ENCODE measurements around the gene RTP2.

The RTP2 gene

DNA sequence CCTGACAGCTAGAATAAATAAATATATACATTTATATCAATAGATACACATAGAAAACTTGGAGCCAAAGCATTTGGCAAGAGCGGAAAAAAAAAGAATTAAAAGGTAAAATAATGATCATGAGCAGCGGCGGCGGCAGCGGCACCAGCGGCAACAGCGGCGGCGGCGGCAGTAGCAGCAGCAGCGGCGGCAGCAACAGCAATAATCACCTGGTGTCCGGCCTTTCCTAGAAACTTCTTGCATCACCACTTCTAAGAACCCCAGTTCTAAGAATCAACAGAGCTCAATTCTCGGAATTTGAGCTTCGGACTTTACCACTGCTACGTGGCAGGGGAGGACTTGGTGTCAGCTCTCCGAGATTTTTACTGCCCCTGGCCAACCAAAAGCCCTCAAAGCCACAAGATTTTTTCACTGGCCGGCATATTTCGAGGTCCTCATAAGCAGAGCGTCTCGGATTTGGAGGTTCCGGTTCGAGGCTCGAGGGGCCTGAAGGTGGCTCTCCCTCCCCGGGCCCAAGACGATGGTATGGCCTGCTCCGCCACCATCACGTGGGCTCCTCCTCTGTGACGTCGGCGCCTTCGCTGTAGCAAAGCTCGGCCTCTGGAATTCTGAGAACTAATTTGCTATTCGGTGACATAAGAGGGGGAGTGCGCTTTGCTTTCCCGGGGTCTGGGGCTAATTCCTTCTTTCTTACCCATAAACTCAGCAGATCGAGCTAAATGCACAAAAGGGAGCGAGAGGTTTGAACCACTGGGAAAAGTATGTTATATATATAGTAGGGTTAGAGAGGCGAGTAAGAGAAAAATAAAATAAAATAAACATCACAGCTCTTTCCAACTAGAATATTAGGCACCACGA lies 43.1 kb upstream of the RTP2 start, which contains the start of gene BCL6:
BCL6 (minus strand) TSS at position 268 of the 858 bp plus-strand sequence. CDS start 11,775 bp downstream, outside the sequence.
- peak within 1 kb of the TSS; percentile 96 for H3K27ac ChIP-seq
- TF ChIP-seq, protein P1, sequence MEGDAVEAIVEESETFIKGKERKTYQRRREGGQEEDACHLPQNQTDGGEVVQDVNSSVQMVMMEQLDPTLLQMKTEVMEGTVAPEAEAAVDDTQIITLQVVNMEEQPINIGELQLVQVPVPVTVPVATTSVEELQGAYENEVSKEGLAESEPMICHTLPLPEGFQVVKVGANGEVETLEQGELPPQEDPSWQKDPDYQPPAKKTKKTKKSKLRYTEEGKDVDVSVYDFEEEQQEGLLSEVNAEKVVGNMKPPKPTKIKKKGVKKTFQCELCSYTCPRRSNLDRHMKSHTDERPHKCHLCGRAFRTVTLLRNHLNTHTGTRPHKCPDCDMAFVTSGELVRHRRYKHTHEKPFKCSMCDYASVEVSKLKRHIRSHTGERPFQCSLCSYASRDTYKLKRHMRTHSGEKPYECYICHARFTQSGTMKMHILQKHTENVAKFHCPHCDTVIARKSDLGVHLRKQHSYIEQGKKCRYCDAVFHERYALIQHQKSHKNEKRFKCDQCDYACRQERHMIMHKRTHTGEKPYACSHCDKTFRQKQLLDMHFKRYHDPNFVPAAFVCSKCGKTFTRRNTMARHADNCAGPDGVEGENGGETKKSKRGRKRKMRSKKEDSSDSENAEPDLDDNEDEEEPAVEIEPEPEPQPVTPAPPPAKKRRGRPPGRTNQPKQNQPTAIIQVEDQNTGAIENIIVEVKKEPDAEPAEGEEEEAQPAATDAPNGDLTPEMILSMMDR (conservative IDR thresholded peaks at IDR 0.05): no peak

DNA sequence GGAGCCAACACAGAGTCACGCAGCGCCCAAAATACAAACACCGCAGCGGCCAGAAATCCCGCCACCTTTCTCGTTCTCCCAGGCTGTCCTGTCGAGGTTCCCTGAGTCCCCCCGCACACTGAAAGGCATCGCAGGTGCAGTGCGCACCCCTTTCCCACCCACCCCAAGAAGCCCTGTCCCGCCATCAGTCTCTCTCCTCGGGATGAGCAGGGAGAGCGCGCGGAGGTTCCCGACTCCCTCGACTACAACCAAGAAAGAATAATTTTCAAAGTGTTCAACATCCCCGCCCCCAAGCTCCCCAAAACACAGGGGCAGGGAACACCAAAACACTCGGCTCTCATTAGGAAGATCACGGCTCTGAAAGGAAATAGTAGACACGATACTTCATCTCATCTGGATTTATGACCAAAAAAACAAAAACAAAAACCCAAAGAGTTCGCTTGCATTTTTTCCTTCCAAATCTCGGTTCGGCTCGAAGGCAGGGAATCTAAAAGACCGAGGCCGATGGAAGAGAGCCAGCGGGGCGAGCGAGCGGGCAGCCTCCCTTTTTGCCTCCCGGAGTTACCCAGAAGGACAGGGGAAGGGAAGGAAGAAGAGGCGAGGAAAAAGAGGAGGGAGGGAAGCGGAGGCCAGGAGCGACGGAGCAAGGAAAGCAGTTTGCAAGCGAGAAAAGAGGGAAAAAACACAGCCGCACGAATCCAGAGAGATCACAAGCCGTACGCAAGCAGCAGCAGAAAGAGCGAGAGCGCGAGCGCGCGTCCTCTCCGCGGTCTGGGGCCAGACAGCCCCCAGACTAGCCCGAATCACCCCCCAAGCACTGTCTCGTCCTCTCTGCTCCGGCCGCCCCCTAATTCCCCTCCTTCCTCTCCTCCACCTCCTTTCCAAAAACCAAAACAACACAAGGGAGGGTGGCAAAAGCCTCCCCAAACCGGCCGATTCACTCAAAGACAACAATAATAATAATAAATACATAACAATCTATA lies 42.1 kb upstream of the RTP2 start:
- TF ChIP-seq, protein P1 (conservative IDR thresholded peaks at IDR 0.05): no peak
- peak overlapping the region; percentile 96 for H3K27ac ChIP-seq

DNA sequence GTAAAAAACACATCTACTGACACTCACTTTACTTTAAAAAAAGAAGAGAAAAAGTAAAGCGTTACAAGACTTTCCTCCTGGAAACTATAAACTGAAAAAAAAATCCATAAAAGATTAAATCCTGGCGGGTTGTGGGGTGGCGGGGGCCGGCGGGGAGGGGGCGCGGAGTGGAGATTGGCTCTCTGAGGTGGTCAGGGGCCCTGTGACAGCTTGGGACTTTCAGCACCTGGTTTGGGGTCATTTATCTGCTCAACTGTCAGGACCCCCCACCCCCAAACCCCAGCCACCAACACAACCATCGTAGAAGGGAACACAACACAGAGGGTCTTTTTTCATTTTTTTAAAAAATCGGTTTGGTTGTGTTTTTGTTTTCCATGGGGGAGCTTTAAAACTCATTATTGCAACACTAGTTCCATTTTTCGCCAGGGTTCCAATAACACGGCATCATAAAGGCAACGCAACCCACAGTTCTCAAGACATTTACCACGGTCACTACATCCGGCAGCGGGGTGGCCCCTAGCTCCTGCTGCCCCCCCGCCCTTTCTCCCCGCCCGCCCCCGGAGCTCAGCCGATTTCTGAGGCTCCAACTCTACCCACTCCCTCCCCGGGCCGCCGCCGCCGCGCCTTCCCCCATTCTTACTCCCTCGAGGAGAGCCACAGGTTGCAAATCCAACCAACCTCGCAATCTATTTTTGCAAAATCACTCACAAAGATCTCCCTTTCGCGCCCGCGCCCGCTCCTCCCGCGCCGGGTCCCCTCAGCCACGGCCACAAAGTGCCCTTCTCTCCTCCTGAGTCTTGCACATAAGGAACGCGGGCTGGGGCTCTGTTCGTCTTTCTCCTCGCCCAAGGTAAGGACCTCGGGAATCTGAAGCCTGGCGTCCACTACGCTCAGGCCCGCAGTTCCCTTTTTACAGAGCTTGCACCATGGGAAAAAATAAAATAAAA lies 41.1 kb upstream of the RTP2 start:
- peak overlapping the region; percentile 96 for H3K27ac ChIP-seq
- TF ChIP-seq, protein P1 (conservative IDR thresholded peaks at IDR 0.05): no peak

DNA sequence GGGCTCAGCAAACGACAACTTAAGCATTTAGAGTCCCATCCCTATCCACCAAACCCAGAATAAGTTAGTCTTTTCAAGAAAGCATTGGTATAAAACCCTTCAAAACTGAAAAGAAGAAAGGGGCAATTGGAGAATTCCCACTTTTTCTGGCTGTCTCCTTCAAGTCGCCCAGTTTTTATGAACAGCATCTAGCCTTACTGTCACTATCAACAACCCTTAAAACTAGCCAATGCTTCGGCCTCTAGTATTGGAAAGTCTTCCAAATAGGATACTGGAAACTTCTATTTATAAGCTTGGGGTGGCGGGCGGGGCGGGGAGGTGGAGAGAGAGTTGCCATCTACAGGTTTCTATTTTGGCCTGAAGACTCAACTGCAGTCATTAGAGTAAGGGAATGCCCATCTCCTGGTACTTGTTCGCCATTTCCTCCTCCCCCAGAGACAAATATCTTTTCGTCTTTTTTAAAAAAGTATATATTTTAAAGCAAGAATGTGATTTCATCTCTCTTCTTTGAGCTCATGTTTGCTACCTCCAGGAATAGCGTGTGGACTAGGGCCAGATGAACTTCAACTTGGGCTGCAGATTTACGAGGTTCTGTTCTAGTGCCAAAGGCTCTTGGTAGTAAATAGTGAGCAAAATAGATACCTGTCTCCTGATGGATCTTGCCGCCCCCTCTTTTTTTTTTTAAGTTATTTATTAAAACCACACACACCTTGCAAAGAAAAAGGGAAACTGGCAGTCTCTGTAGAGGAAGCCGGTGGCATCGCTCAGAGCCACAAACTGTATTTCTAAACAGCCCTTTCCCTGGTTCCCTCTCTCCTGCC lies 40.2 kb upstream of the RTP2 start:
- TF ChIP-seq, protein P1 (conservative IDR thresholded peaks at IDR 0.05): peak; percentile 58
- peak overlapping the region; percentile 96 for H3K27ac ChIP-seq

DNA sequence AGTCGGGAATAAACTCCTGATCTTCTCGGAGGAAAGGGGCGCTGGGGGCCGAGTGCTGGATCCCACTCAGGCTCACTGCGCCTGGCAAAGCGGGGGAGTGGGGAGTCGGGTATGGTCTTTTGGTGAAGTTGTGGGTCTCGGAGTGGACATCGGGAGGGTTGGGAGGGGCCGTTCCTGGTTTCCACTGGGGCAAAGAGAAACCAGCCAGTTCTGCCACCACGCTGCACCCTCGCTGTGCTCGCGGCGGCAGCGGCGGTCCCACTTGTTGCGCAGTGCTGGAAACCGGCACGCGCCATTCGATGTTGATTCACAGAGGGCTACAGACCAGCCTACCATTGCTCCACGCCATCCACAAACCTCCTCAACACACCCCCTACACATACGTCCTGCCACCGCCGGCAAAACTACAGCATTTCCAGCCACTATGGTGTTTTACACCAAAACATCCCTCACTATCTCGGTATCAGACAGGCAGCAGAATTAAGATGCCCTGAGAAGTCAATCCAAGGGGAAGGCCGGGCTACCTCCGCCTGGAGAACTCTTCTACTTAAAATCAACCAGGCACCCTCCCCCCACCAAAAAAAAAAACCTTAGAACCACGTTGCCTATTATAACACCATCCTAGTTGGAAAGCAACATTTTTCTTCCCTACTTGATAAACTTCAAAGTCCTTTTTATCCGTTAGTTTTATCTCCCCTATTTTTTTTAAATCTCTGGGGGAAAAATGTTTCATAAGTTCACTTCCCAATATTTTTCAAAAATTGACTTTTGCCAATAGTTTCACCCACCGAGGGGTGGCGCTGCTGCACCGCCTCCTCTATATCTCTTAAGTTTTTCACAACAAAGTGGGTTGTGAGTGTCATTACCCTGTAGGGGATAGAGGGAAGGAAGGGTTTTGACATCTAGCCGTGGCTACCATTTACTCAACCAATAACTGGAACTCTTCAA lies 39.3 kb upstream of the RTP2 start:
- TF ChIP-seq, protein P1 (conservative IDR thresholded peaks at IDR 0.05): peak; percentile 89
- H3K27ac ChIP-seq: peak overlapping the region; percentile 97

All from VCaP (cell line).